NCI-H2081 treated with DMSO at 0.1 percent for 48 hours (cell line): ENCODE measurements around the gene KDM5C.
"Not testable (repeated sequence)": the region's sequence is repeated elsewhere in the genome, so short reads cannot be mapped to it uniquely, and the experiment has no call there.

Experiments used
- DNase-seq: peaks from one replicate; lab custom pipeline; 2025; lab: John Stamatoyannopoulos, UW

Gene KDM5C

GRCh38 chrX:53190363-53190960 is 34.5 kb downstream of the KDM5C start:
- DNase-seq, result no peak

DNA sequence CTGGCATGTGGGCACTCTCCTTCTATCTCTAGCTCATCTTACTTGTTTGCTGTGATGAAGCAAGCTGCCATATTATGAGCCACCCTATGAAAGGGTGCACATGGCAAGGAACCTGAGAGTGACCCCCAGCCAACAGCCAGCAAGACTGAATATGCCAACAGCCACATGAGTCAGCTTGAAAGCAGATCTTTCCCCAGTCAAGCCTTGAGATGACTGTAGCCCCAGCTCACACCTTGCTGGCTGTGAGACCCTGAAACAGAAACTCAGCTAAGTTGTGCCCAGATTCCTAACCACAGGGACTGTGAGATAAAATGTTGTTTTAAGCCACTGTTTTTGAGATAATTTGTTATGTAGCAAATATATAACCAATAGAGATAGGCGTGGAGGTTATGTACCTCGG is 36.2 kb downstream of the KDM5C start:
- no peak for DNase-seq

GRCh38 chrX:53186351-53186750 is 38.7 kb downstream of the KDM5C start:
- no peak for DNase-seq

GRCh38 chrX:53184836-53185235 is 40.2 kb downstream of the KDM5C start:
- no peak for DNase-seq

GRCh38 chrX:53171356-53171755 is 53.7 kb downstream of the KDM5C start:
- DNase-seq, result no peak

- DNase-seq, result no peak
These were observed 58.9 kb downstream of the KDM5C start for GRCh38 chrX:53166103-53166502.

DNA sequence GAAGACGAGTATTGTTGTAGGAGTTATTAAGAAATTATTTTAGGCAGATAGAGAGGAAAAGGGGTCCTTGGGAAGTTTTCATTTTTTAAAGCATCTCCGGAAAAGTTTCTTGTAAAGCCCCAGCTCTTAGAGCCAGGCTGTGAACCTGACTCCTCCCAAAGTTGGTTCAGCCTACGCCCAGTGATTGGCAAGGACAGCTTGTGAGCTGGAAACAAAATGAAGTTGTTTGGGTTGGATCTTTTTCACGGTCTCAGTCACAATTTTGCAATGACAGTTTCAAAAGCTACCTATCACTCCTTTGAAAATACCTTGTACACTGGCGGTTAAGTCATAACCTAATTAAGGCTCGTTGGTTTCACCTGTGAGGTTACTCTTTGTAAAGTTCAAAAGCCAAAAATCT is 60.4 kb downstream of the KDM5C start:
- not testable (repeated sequence) for DNase-seq

- DNase-seq, result no peak
These were observed 61.6 kb downstream of the KDM5C start for GRCh38 chrX:53163436-53163835.

GRCh38 chrX:53160297-53160983 is 64.6 kb downstream of the KDM5C start:
- no peak for DNase-seq

DNA sequence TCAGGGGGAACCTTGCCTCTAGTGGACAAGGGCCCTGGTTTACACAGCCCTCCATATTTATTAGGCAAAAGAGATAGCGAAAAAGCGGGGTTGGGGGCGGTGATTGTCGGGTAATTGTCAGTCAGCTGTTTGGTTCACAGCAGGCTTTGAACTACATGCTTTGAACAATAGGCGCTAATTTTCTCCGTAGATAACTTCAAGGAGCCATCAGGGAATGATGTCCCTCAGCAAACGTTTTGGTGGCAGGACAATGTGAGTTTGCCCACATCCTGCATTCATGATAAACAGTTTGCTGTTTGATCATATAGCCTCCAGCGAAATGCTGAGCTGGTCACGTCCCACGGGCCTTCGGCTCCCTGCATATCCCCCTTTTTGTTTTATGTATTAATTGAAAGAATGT is 65.8 kb downstream of the KDM5C start:
- no peak for DNase-seq

- no peak for DNase-seq
These were observed 68.8 kb downstream of the KDM5C start for GRCh38 chrX:53156207-53156596.

DNA sequence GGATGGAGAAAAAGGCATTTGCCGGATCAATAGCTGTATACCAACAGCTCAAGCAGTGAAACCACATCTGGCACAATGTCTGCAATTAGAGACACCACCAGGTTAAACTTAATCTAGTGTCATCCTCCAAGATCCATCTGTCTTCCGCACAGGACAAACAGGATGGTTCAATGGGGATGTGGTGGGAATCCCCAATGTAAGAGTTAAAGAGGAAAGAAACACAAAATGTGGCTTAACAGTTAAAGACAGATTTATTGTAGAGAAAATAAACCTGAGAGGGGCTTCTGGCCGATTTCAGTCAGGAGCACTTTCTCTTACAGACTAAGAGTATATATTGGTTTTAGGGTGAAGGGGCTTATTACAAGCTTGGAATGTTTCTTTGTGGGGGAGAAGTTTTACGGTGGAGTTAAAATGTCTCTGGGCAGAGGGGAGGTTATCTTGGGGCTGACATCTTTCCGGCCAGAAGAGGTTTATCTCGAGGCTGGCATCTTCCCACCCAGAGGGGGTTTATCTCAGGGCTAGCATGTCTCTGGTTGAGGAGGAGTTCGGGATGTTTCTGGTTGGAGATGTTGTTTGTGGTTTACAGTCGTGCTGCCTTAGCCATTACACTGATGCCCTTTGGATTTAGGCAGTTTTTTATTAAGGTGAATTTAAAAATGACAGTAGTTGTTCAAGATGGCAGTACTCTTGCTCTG is 69.3 kb downstream of the KDM5C start:
- DNase-seq, result no peak

- DNase-seq, result no peak
These were observed 71.4 kb downstream of the KDM5C start for GRCh38 chrX:53153581-53153980.
